Motor neuron (in vitro differentiated cells): ENCODE results near the gene XRRA1. TPM values are rescaled to one million over a fixed set of nuclear protein-coding genes. Genes with fewer than 3 reads are reported as not detected.
"Not testable (repeated sequence)": the region's sequence is repeated elsewhere in the genome, so short reads cannot be mapped to it uniquely, and the experiment has no call there.

Source experiments
- ATAC-seq, 8 experiments: fragments of 200-7000 bp; cut with Tn5 transposase; replicated peaks in 6 of 8; 2 replicates each; pipeline ENCODE4 v1.8.0; 2021; ENCODE audit warnings: mild to moderate bottlenecking in 8 of 8, moderate library complexity in 8 of 8
- H3K27ac ChIP-seq, 2 donors: fragments of 250-450 bp; sonication (Bioruptor Pico); 2 replicates each; pipeline ENCODE4 v1.9.0; 2021; ENCODE audit warnings: antibody characterized with exemption in 2 of 2, mild to moderate bottlenecking in 2 of 2, moderate library complexity in 1 of 2
- H3K4me1 ChIP-seq, 2 donors: fragments of 250-450 bp; sonication (Bioruptor Pico); replicated peaks in 1 of 2; 2 replicates each; pipeline ENCODE4 v1.6.1; 2021; ENCODE audit warnings: antibody characterized with exemption in 2 of 2, mild to moderate bottlenecking in 2 of 2, moderate library complexity in 1 of 2
- H3K4me3 ChIP-seq, 5 donors: fragments of 250-450 bp; sonication (Bioruptor Pico); 2 replicates each; pipeline ENCODE4 v1.9.0; 2021; ENCODE audit warnings: antibody characterized with exemption in 5 of 5, mild to moderate bottlenecking in 5 of 5, moderate library complexity in 4 of 5
- WGBS, 10 experiments: fragments of 450-650 bp; shearing (Covaris generic); methylation state at CpG; one replicate each; pipeline ENCODE4 v1.0.0; 2022; 5-methylcytosine and 5-hydroxymethylcytosine counted together
- in situ Hi-C, 9 experiments: fragments of 400-800 bp; cut with MboI; loops; one replicate each; pipeline ENCODE4 v1.15.0; 2021; ENCODE audit warnings: low sequenced_read_pairs in 9 of 9, low pct_unique_long_range_greater_than_20kb in 2 of 9; ENCODE audit not compliant: unreplicated experiment in 9 of 9
- total RNA-seq, 8 experiments: library from RNA; unstranded; fragments of 300-600 nt; gene quantifications; 2 replicates each; pipeline versions ENCODE4 v1.2.3 to v1.2.4, GENCODE V29; 2022

The XRRA1 gene, protein sequence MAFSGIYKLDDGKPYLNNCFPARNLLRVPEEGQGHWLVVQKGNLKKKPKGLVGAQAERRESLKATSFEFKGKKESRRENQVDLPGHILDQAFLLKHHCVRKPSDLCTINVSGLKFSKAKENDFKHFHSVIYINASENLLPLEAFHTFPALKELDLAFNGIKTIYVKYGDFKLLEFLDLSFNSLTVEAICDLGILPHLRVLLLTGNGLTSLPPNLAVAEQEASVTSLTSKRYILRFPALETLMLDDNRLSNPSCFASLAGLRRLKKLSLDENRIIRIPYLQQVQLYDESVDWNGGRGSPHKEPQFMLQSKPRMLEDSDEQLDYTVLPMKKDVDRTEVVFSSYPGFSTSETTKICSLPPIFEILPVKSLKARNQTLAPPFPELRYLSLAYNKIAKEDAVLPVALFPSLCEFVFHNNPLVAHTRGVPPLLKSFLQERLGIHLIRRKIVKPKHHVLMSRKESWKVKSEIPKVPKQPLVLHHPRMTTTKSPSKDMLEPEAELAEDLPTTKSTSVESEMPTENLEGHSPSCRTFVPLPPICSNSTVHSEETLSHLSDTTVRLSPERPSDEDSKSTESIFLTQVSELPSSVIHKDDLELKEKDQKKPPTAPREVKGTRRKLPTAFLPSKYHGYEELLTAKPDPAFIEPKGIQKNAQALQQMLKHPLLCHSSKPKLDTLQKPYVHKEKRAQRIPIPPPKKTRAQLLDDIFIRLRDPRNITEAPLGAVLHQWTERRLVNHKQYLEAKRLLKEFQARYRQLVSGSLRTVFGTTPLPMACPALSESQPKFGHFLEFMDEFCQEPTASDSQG
- 10 to 100 TPM in 7 of 8 experiments, 1 to 10 TPM in 1; 9.7 to 43.9 (median 16.8) TPM for total RNA-seq

DNA sequence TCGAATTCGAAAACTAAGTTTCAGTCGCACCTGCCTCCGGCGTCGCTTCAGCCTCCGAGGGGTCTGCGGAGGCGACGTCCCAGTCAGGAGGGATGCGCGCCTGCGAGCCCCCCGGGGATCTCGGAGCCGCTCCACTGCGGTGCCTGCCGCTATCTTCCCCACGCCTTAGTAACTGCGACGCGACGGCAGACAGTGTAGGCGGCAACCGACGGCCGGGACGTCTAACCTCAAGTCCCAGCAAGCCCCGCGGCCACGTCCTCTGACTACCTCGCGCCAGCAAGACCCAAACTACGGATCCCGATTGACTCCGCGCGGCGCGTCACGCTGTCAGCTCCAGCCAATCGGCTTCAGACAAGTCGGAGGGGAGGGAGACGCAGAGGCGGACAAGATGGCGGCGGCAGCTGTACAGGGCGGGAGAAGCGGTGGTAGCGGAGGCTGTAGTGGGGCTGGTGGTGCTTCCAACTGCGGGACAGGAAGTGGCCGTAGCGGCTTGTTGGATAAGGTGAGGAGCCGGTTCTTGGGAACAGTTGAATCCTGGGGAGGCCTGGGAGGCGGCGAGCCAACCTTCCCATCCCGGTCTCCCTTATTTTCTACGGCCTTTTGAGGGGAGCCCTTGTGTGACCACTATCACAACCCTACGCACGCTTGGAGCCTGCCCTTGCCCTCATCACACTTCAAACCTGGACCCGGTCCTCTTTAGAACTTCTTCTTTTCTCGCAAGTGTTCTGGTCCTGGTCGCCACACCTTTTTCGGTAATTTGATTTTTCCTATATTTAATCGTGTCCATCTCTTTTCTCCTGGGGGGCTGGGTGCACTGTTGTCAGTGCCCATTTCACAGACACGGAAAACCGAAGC, at the start of gene XRRA1, which contains the start of gene SPCS2:
TSS of gene XRRA1 (minus strand) at position 194 of the 855 bp plus-strand sequence. CDS start 8,213 bp downstream, outside the sequence.
TSS of gene SPCS2 (plus strand) at position 369 of the 855 bp plus-strand sequence. CDS start at position 389, 20 bp downstream.
- 0 to 13% (median 0%) methylated on average over 2 to 20 of the region's 67 CpGs; no CpG with 5 or more reads in 1 of the 10 experiments for WGBS, 10 experiments
- Histone ChIP-seq H3K27ac (peak within 1 kb of the TSS; percentile 82 to 91), H3K4me1 (peaks cover 8 to 11% of the 10 kb centered on the region in 2 donors), H3K4me3 (peak within 1 kb of the TSS; percentile 80 to 91 (median 82))
- in situ Hi-C loops: loop anchor here in 2 of 9 experiments (25.0 kb wide), 1 partner anchor 288 kb away; the partner anchor contains the start of gene TPBGL (in 2 of the 2)
- peak; percentile 98 to 99 (median 98) for ATAC-seq

DNA sequence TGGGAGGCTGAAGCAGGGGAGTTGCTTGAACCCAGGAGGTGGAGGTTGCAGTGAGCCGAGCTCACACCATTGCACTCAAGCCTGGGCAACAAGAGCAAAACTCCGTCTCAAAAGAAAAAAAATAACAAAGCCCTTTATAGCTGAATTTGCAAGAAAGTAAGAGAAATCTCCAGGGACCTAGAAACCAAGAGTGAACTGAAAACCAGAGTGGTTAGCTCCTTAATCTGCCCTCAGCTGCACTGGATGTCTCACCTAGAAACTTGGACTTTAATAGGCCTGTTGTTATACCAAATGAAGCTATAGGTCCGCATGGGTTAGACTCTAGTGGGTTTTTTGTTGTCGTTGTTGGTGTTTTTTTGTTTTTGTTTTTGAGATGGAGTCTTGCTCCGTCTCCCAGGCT, 44.0 kb upstream of the XRRA1 start:
- WGBS, 10 experiments: 80 to 100% (median 91%) methylated on average over 1 to 2 of the region's 5 CpGs; no CpG with 5 or more reads in 4 of the 10 experiments
- Histone ChIP-seq H3K4me3 (no peak overlapping the region), H3K4me1 (peaks cover 0 to 5% of the 10 kb centered on the region in 2 donors), H3K27ac (no peak overlapping the region)
- in situ Hi-C loops: loop anchor here in 1 of 9 experiments (25.0 kb wide), 1 partner anchor 94 kb away; the partner anchor contains the start of gene OR2AT4
- ATAC-seq: no peak

DNA sequence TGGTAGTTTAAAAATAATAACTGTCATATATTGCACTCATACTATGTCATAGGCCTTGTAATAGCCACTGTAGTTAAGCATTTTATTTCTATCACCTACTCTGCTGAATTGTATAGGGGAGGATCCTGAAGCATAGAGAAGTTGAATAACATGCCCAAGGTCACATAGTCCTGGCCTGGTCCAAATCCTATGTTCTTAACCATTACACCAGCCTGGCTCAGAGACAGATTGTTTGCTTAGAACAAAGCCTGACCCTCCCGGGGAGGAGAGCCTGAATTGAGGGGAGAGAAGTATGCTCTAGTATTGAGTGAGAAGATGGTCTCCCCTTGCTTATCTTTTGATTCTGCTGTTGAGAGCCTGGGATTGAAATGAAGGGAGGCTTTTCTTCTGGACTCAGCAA, 42.0 kb upstream of the XRRA1 start:
- in situ Hi-C loops: loop anchor here in 1 of 9 experiments (25.0 kb wide), 1 partner anchor 96 kb away; the partner anchor contains the start of gene OR2AT4
- Histone ChIP-seq H3K27ac (no peak overlapping the region), H3K4me3 (no peak overlapping the region), H3K4me1 (peaks cover 0 to 5% of the 10 kb centered on the region in 2 donors)
- WGBS, 10 experiments: 40 to 83% (median 57%) methylated on average over 1 of the region's 1 CpG; no CpG with 5 or more reads in 6 of the 10 experiments
- ATAC-seq: no peak

DNA sequence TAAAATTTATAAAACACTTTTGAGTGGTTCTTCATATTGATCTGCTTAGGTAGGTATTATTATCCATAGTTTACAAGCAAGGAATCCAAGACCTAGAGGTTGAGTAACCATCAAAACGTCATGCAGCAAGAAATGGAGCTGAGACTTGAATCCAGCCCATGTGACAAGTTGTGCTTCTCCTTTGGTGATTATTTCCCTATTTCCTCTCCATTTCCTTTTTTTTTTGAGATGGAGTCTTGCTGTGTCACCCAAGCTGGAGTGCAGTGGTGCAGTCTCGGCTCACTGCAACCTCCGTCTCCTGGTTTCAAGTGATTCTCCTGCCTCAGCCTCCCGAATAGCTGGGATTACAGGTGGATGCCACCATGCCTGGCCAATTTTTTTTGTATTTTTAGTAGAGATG, 41.3 kb upstream of the XRRA1 start:
- whole genome bisulfite sequencing, 10 experiments: 40 to 100% (median 91%) methylated on average over 1 to 4 of the region's 4 CpGs; no CpG with 5 or more reads in 4 of the 10 experiments
- not testable (repeated sequence) for H3K4me3 ChIP-seq, H3K27ac ChIP-seq, H3K4me1 ChIP-seq, ATAC-seq
- in situ Hi-C loops: loop anchor here in 1 of 9 experiments (25.0 kb wide), 1 partner anchor 97 kb away; the partner anchor contains the start of gene OR2AT4

DNA sequence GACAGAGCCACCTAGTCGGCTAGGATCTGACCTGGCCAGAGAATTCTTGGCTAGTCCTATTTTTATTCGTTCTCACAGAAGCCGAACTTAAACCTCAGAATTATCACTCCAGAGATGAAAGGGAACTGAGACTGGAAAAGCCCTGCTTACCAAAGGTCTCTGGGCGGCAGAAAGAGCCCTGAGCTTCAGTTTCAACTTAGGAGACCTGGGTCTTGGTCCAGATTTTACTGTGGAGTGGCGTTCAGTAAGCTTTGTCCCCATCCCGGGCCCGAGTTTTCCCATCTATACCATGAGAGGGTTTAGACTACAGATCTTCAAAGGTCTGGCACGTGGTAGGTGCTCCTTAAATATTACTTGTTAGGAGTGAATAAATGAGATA, 40.4 kb upstream of the XRRA1 start:
- WGBS, 10 experiments: 0 to 20% (median 15%) methylated on average over 1 to 6 of the region's 8 CpGs; no CpG with 5 or more reads in 4 of the 10 experiments
- Histone ChIP-seq H3K27ac (peak overlapping the region; percentile 32 to 76), H3K4me3 (peak overlapping the region; percentile 50 to 81 (median 67)), H3K4me1 (peaks cover 0 to 5% of the 10 kb centered on the region in 2 donors)
- ATAC-seq: peak in 1 of 8 experiments; percentile 2
- in situ Hi-C loops: loop anchor here in 1 of 9 experiments (25.0 kb wide), 1 partner anchor 98 kb away; the partner anchor contains the start of gene OR2AT4

DNA sequence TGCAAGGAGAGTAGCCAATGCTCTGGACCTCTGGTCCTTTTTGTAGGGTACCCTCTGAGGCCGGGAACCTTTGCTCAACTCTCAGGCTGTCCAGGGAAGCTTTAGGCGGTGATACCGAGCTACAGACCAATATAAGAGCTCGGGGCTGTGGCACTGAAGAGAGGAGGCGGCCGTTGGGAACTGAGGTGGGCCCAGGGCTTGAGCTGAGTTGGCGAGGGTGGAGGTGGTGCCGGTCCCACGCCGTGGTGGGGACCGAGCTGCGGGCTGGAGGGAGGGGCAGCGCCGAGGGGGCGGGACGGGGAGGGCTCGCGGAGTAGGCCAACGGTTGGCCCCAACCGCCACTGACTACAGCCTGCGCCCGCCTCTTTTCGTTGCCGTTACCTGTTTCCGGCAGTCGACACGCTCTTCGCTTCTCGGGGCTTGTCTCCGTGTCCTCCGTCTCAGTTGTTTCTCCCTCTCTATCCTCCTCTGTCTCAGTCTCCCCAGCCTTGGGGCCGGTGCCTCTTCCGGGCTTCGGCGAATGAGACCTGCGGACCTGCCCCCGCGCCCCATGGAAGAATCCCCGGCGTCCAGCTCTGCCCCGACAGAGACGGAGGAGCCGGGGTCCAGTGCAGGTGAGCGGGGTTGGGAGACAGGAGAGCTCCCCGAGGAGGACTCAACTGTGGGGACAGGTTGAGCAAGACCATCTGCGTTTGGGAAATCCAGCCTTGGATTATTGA, 39.8 kb upstream of the XRRA1 start, which contains the start of gene NEU3:
TSS of gene NEU3 (plus strand) at position 393 of the 719 bp plus-strand sequence. CDS start at position 521, 128 bp downstream.
- peak; percentile 87 to 95 (median 94) for ATAC-seq
- in situ Hi-C loops: loop anchor here in 1 of 9 experiments (25.0 kb wide), 1 partner anchor 99 kb away; the partner anchor contains the start of gene OR2AT4
- Histone ChIP-seq H3K27ac (peak within 1 kb of the TSS; percentile 32 to 76), H3K4me3 (peak within 1 kb of the TSS; percentile 50 to 81 (median 67)), H3K4me1 (peaks cover 0 to 5% of the 10 kb centered on the region in 2 donors)
- WGBS, 10 experiments: 0 to 17% (median 5%) methylated on average over 1 to 16 of the region's 46 CpGs; no CpG with 5 or more reads in 5 of the 10 experiments

DNA sequence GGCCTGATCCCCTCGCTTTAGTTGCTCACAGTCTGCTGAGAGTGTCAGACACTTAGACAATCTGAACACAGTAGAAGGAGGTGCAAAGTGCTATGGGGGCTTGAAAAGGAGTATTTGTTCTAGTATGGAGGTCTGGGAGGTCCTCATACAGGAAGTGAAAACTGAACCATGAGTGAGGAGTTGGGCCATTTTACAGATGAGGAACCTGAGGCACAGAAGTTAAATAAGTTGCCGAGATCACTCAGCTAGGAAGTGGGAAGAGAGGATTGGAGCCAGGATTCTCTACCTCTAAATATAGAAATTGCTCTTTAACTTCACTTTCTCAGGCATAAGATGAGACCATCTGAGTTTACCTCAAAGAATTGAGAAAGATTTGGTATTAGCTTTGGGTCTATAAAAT, 35.8 kb upstream of the XRRA1 start:
- Histone ChIP-seq H3K4me1 (peaks cover 0 to 4% of the 10 kb centered on the region in 2 donors), H3K27ac (no peak overlapping the region), H3K4me3 (no peak overlapping the region)
- ATAC-seq: no peak
- in situ Hi-C loops: loop anchor here in 1 of 9 experiments (25.0 kb wide), 1 partner anchor 103 kb away; the partner anchor contains the start of gene OR2AT4
- WGBS, 10 experiments: 80 to 100% (median 95%) methylated on average over 1 to 2 of the region's 2 CpGs; no CpG with 5 or more reads in 4 of the 10 experiments

DNA sequence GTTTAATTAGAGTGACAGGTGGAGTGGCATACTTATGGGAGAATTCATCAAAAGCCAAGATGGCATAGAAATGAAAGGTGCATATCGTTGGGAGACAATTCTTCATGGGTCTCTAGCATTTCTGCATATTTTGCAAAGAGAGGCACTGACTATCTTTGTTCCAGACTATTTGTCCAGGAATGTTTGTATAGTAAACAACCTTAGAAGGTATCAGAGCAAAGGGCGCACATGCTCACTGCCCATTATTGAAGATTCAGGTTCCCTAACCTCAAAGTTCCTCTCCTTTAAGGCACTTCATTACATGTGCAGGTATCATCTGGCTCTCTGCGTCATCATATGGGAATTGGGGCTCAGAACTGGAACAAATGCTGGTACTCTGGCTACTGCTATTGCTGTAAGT, 35.2 kb upstream of the XRRA1 start:
- WGBS, 10 experiments: 33 to 100% (median 84%) methylated on average over 1 to 3 of the region's 3 CpGs; no CpG with 5 or more reads in 2 of the 10 experiments

DNA sequence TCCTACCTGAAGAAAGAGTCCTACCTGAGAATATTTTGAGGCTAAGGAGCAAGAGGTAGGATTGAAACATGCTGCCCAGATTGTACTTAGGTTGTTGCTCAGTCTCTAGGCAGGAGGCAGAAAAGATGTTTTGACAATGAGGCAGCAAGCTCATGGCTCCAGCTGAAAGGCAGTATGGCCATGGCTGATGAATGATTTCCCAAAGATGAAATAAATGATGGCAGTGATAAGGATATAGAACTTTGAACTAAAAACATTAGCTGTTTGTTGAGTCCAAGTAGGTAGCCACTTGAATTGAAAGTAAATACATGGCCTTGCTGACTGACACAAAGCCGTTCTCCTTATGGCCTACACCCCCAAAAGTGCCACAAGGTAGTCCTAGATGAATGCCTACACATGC, 33.0 kb upstream of the XRRA1 start:
- Histone ChIP-seq H3K27ac (no peak overlapping the region), H3K4me1 (no peaks in the 10 kb centered on the region), H3K4me3 (no peak overlapping the region)
- WGBS, 10 experiments: 100% methylated on average over 1 of the region's 1 CpG; no CpG with 5 or more reads in 7 of the 10 experiments
- ATAC-seq: no peak
- in situ Hi-C loops: loop anchor here in 1 of 9 experiments (25.0 kb wide), 1 partner anchor 105 kb away; the partner anchor contains the start of gene OR2AT4

More for the DNA sequence above, 35.2 kb upstream of the XRRA1 start:
- ATAC-seq: no peak
- in situ Hi-C loops: loop anchor here in 1 of 9 experiments (25.0 kb wide), 1 partner anchor 103 kb away; the partner anchor contains the start of gene OR2AT4
- H3K4me1 ChIP-seq: no peaks in the 10 kb centered on the region
- no peak overlapping the region for H3K27ac ChIP-seq
- no peak overlapping the region for H3K4me3 ChIP-seq

DNA sequence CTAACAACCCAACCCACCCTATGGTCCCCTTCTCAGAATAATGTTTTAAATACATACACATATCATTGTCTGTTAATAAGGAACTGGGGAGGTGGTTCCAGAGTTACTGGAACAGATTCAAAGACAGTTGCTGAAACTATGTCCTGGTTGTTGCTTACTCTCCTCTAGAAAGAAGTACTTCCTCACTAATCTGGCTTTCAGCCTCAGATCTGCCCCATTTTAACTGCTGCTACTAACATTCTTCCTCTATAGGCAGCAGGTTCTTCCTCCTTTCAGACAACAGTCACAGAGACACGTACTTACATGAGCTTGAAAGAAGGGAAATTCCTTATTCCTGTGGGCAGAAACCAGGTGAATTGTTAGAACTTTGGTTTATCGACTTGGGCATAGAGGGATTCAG, 31.7 kb upstream of the XRRA1 start:
- no peak for ATAC-seq
- WGBS, 10 experiments: 83 to 100% (median 100%) methylated on average over 1 to 2 of the region's 2 CpGs; no CpG with 5 or more reads in 2 of the 10 experiments
- in situ Hi-C loops: loop anchor here in 1 of 9 experiments (25.0 kb wide), 1 partner anchor 107 kb away; the partner anchor contains the start of gene OR2AT4
- no peak overlapping the region for H3K4me3 ChIP-seq
- no peak overlapping the region for H3K27ac ChIP-seq
- H3K4me1 ChIP-seq: no peaks in the 10 kb centered on the region

DNA sequence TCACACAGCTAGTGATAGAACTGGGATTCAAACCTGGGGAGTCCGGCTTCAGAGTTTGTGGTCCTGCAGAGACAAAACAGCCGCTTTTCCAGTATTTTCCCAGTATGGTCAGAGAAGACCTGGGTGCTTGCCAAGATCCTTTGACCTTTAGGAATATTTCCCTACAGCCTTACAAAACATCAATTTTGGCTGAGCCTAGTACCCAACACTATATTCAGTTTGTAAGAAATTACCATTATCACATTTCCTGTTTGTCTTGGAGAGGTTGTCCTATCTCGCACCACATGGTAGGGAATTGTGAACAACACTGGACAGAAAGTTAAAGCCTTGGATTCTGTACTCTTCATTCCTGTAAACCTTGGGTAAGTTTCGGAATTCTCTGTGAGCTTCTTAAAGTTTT, 29.1 kb upstream of the XRRA1 start:
- in situ Hi-C loops: loop anchor here in 1 of 9 experiments (25.0 kb wide), 1 partner anchor 109 kb away; the partner anchor contains the start of gene OR2AT4
- Histone ChIP-seq H3K4me3 (no peak overlapping the region), H3K27ac (no peak overlapping the region), H3K4me1 (no peaks in the 10 kb centered on the region)
- 85 to 100% (median 100%) methylated on average over 1 to 3 of the region's 4 CpGs; no CpG with 5 or more reads in 1 of the 10 experiments for WGBS, 10 experiments
- no peak for ATAC-seq
